ACC112 (cell line): ENCODE results near the gene SIK3.
A peak's percentile ranks its signal among the peaks of the same experiment; 100 is the strongest.
"Not testable (repeated sequence)": the region's sequence is repeated elsewhere in the genome, so short reads cannot be mapped to it uniquely, and the experiment has no call there.

Experiments
- H2AFZ ChIP-seq: fragments of 200-600 bp; sonication (generic); one replicate; pipeline ENCODE4 v1.6.0; 2017; ENCODE audit warnings: antibody characterized with exemption, low read length; ENCODE audit not compliant: unreplicated experiment
- H3K27ac ChIP-seq: fragments of 200-600 bp; sonication (generic); 2 replicates; pipeline ENCODE4 v1.5.1; 2014; ENCODE audit warnings: low read depth, mild to moderate bottlenecking, antibody characterized with exemption, low read length, moderate library complexity
- H3K27me3 ChIP-seq: fragments of 200-600 bp; sonication (generic); 2 replicates; pipeline ENCODE4 v1.6.1; 2014; ENCODE audit warnings: mild to moderate bottlenecking, antibody characterized with exemption, low read length, moderate library complexity, mixed read lengths; ENCODE audit not compliant: insufficient read depth
- H3K36me3 ChIP-seq: fragments of 200-600 bp; sonication (generic); 2 replicates; pipeline ENCODE4 v1.6.1; 2016; ENCODE audit warnings: mild to moderate bottlenecking, antibody characterized with exemption, low read length, moderate library complexity, mixed read lengths; ENCODE audit not compliant: insufficient read depth
- H3K4me1 ChIP-seq: fragments of 200-600 bp; sonication (generic); one replicate; pipeline ENCODE4 v1.6.1; 2016; ENCODE audit warnings: low read length, mixed read lengths; ENCODE audit not compliant: insufficient read depth, unreplicated experiment, control insufficient read depth
- H3K4me3 ChIP-seq: fragments of 200-600 bp; sonication (generic); 2 replicates; pipeline ENCODE4 v1.5.1; 2014; ENCODE audit warnings: mild to moderate bottlenecking, low read depth, low read length
- H3K79me2 ChIP-seq: fragments of 200-600 bp; sonication (generic); one replicate; pipeline ENCODE4 v1.6.0; 2016; ENCODE audit warnings: low read length; ENCODE audit not compliant: control insufficient read depth, unreplicated experiment, insufficient read depth

Gene SIK3

DNA sequence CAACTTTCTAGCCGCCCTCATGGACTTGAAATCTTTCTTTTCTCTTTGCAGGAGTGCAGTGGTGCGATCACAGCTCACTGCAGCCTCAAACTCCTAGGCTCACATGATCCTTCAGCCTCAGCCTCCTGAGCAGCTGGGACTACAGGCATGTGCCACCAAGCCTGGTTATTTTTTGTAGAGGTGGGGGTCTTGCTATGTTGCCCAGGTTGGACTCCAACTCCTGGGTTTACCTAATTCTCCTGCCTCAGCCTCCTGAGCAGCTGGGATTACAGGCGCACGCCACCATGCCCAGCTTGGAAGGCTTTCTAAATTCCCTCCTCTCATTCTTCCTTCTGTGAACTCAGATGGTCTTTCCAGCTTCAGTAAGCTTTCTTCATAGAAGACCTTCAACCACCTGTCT, 256.1 kb downstream of the SIK3 start:
- Histone ChIP-seq H3K27me3 (no peaks in the 10 kb centered on the region), H2AFZ (no peak overlapping the region), H3K79me2 (no peaks in the 10 kb centered on the region), H3K4me3 (no peak overlapping the region), H3K36me3 (no peaks in the 10 kb centered on the region), H3K4me1 (no peaks in the 10 kb centered on the region), H3K27ac (no peak overlapping the region)

GRCh38 chr11:116840746-116841296, 257.4 kb downstream of the SIK3 start:
- Histone ChIP-seq H3K27me3 (no peaks in the 10 kb centered on the region), H3K27ac (no peak overlapping the region), H3K4me1 (peaks cover 4% of the 10 kb centered on the region), H3K36me3 (no peaks in the 10 kb centered on the region), H3K79me2 (no peaks in the 10 kb centered on the region), H3K4me3 (no peak overlapping the region), H2AFZ (no peak overlapping the region)

GRCh38 chr11:116840224-116840745, 257.9 kb downstream of the SIK3 start:
- no peaks in the 10 kb centered on the region for H3K27me3 ChIP-seq
- no peak overlapping the region for H3K27ac ChIP-seq
- H3K4me3 ChIP-seq: no peak overlapping the region
- no peaks in the 10 kb centered on the region for H3K36me3 ChIP-seq
- H2AFZ ChIP-seq: no peak overlapping the region
- H3K79me2 ChIP-seq: no peaks in the 10 kb centered on the region
- peaks cover 8% of the 10 kb centered on the region for H3K4me1 ChIP-seq

DNA sequence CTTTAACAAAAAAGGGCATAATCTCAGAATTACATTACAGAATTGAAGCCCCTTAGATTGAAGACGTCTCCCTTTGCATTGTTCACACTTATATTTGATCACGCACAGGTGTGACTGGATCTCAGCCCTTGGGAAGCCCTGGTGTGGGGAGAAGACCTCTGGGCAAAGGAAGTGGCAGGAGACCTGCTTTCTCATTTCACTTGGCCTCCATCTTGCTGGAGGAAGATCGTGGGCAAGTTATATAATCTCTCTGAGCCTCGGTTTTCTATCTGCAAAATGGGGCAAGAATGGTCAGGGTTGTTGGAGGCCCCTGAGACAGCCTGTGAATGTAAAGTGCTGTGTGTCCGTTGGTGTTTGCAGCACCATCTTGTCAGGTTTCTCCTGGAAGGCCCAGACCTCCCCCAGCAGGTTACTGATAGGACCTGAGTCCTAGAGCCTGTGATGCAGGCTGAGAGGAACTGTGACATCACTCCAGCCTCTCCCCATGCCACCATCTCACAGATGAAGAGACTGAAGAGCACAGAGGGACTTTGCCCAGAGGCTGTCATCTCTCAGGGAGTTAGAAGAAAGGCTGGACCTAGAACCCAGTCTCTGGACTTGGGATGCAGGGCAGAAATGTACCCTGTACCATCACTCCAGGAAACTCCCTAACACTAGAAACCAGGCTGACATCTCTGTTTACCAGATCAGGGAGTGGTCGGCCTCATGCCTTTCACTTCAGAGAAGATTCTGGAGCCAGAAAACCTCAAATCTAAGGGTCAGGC, 259.7 kb downstream of the SIK3 start:
- H3K4me3 ChIP-seq: no peak overlapping the region
- no peak overlapping the region for H2AFZ ChIP-seq
- H3K27me3 ChIP-seq: no peaks in the 10 kb centered on the region
- peaks cover 14% of the 10 kb centered on the region for H3K4me1 ChIP-seq
- no peak overlapping the region for H3K27ac ChIP-seq
- no peaks in the 10 kb centered on the region for H3K36me3 ChIP-seq
- H3K79me2 ChIP-seq: no peaks in the 10 kb centered on the region

DNA sequence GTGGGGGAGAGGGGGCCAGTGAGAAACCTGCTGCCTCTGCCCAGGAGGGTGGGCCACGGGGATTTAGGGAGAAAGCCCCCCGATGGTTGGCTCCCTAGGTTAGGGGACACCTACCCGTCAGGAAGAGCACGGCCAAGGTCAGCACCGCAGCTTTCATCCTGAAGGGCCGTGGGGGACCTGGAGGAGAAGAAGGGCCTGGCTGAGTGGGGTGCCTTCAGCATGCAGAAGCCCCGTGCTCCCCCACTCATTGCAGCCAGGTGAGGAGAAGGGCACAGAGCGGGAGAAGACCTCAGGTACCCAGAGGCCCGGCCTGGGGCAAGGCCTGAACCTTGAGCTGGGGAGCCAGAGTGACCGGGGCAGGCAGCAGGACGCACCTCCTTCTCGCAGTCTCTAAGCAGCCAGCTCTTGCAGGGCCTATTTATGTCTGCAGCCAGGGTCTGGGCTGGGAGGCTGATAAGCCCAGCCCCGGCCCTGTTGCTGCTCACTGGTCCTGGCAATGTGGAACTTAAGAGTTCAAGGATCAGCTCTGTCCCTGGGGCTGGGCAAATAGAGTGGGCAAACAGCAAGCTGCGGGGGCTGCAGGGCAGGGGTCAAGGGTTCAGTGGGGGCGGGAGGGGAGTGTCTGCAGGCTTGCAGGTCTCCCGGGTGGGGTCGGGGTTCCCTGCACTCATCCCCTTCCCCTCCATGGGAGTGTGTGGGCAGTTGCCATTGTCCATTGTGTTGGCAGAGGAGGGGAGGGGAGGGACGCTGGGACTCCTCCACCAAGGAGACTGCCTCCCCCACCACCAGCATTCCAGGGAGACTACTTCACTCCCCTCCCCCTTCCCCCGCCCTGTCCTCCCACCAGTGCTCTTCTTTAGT, 260.8 kb downstream of the SIK3 start, which contains the start of gene APOA1:
TSS of gene APOA1 (minus strand) at position 392 of the 861 bp plus-strand sequence. CDS start at position 157, 235 bp downstream.
- H3K4me1 ChIP-seq: peaks cover 14% of the 10 kb centered on the region
- H3K36me3 ChIP-seq: no peaks in the 10 kb centered on the region
- no peaks in the 10 kb centered on the region for H3K27me3 ChIP-seq
- no peak within 1 kb of the TSS for H2AFZ ChIP-seq
- no peaks in the 10 kb centered on the region for H3K79me2 ChIP-seq
- H3K27ac ChIP-seq: no peak within 1 kb of the TSS
- no peak within 1 kb of the TSS for H3K4me3 ChIP-seq

GRCh38 chr11:116836632-116836991, 261.6 kb downstream of the SIK3 start:
- no peak overlapping the region for H2AFZ ChIP-seq
- H3K27ac ChIP-seq: no peak overlapping the region
- no peaks in the 10 kb centered on the region for H3K27me3 ChIP-seq
- no peaks in the 10 kb centered on the region for H3K36me3 ChIP-seq
- H3K4me3 ChIP-seq: no peak overlapping the region
- peaks cover 14% of the 10 kb centered on the region for H3K4me1 ChIP-seq
- H3K79me2 ChIP-seq: no peaks in the 10 kb centered on the region

GRCh38 chr11:116835791-116836631, 262.2 kb downstream of the SIK3 start:
- H3K4me3 ChIP-seq: peak overlapping the region; percentile 75

GRCh38 chr11:116835042-116835772, 263.0 kb downstream of the SIK3 start:
- H3K27ac ChIP-seq: peak overlapping the region; percentile 86
- no peaks in the 10 kb centered on the region for H3K27me3 ChIP-seq
- H3K4me3 ChIP-seq: peak overlapping the region; percentile 75
- peaks cover 16% of the 10 kb centered on the region for H3K4me1 ChIP-seq
- no peaks in the 10 kb centered on the region for H3K36me3 ChIP-seq
- peak overlapping the region; percentile 87 for H2AFZ ChIP-seq
- H3K79me2 ChIP-seq: no peaks in the 10 kb centered on the region

More at GRCh38 chr11:116835791-116836631, 262.2 kb downstream of the SIK3 start:
- peaks cover 14% of the 10 kb centered on the region for H3K4me1 ChIP-seq
- peak overlapping the region; percentile 87 for H2AFZ ChIP-seq
- H3K27ac ChIP-seq: peak overlapping the region; percentile 86
- H3K36me3 ChIP-seq: no peaks in the 10 kb centered on the region
- H3K79me2 ChIP-seq: no peaks in the 10 kb centered on the region
- no peaks in the 10 kb centered on the region for H3K27me3 ChIP-seq

DNA sequence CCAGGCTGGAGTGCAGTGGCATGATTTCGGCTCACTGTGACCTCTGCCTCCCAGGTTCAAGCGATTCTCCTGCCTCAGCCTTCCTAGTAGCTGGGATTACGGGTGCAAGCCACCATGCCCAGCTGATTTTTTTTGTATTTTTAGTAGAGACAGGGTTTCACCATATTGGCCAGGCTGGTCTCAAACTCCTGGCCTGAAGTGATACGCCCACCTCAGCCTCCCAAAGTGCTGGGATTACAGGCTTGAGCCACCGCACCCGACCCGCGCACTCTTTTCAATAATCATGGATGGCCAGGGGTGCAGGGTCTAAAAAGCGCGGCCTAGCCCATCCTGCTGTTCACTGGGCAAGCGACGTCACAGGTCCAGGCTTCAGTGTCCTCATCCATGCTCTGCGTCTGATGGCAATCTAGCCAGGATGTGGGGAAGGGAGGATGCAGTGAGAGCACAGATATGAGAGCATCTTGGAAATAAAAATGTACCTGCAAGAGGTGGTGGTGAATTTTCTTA, 263.6 kb downstream of the SIK3 start:
- H3K4me3 ChIP-seq, H3K79me2 ChIP-seq, H2AFZ ChIP-seq, H3K27me3 ChIP-seq, H3K36me3 ChIP-seq: not testable (repeated sequence)
- H3K4me1 ChIP-seq: peaks cover 22% of the 10 kb centered on the region
- peak overlapping the region; percentile 86; the same call in 1 of the 2 replicates for H3K27ac ChIP-seq
